Activated naive CD8-positive, alpha-beta T cell treated with anti-CD3 and anti-CD28 coated beads, Interleukin-2, amount 50 U/mL, for 16 hours (primary cell): Measurements from ENCODE around the gene RAB23.

Source experiments
- DNase-seq: peaks from one replicate; pipeline ENCODE4 v3.0.0-alpha.2; 2020; ENCODE audit warnings: low read depth, low spot score

Gene RAB23

GRCh38 chr6:57221936-57222742, at the start of gene RAB23:
Gene RAB23, minus strand, starts transcription at chr6:57222307. Its CDS starts 11,927 bp downstream, at chr6:57210380.
- peak; percentile 61 for DNase-seq

- no peak for DNase-seq
These were observed 46.2 kb upstream of the RAB23 start for GRCh38 chr6:57268294-57268640.

- no peak for DNase-seq
These were observed 45.6 kb upstream of the RAB23 start for GRCh38 chr6:57267586-57268293.

GRCh38 chr6:57265755-57266221, 43.7 kb upstream of the RAB23 start:
- DNase-seq: no peak

- no peak for DNase-seq
These were observed 41.6 kb upstream of the RAB23 start for GRCh38 chr6:57263739-57264138.

- no peak for DNase-seq
These were observed 41.0 kb upstream of the RAB23 start for GRCh38 chr6:57262901-57263694.

GRCh38 chr6:57262488-57262887, 40.4 kb upstream of the RAB23 start:
- DNase-seq: no peak

GRCh38 chr6:57261926-57262325, 39.8 kb upstream of the RAB23 start:
- DNase-seq: no peak

- no peak for DNase-seq
These were observed 37.0 kb upstream of the RAB23 start for GRCh38 chr6:57259064-57259463.

- no peak for DNase-seq
These were observed 35.9 kb upstream of the RAB23 start for GRCh38 chr6:57257911-57258541.

- DNase-seq: no peak
These were observed 34.4 kb upstream of the RAB23 start for GRCh38 chr6:57256541-57256940.

- no peak for DNase-seq
These were observed 33.5 kb upstream of the RAB23 start for GRCh38 chr6:57255451-57256169.

- no peak for DNase-seq
These were observed 32.1 kb upstream of the RAB23 start for GRCh38 chr6:57254055-57254717.

- DNase-seq: no peak
These were observed 30.9 kb upstream of the RAB23 start for GRCh38 chr6:57252975-57253374.

GRCh38 chr6:57252137-57252536, 30.0 kb upstream of the RAB23 start:
- DNase-seq: no peak

GRCh38 chr6:57250348-57250747, 28.2 kb upstream of the RAB23 start:
- DNase-seq: no peak

GRCh38 chr6:57248311-57248895, 26.3 kb upstream of the RAB23 start:
- DNase-seq: no peak

GRCh38 chr6:57247603-57248002, 25.5 kb upstream of the RAB23 start:
- DNase-seq: no peak

- no peak for DNase-seq
These were observed 24.2 kb upstream of the RAB23 start for GRCh38 chr6:57246307-57246706.

GRCh38 chr6:57243954-57244353, 21.8 kb upstream of the RAB23 start:
- DNase-seq: no peak
